IMR-90 (cell line): ENCODE results near the gene GNAS. TPM values are rescaled to one million over a fixed set of nuclear protein-coding genes. Genes with fewer than 3 reads are reported as not detected.

Source experiments
- ATAC-seq: fragments of 200-7000 bp; cut with Tn5 transposase; 2 replicates; pipeline ENCODE4 v1.9.1; 2020; ENCODE audit warnings: low read depth, mild to moderate bottlenecking, moderate library complexity
- BruUV-seq: library from RNA; stranded (reverse); fragments of 400-500 nt; replicated peaks from 2 replicates; lab custom pipeline; 2021; lab: Mats Ljungman, UMichigan
- CTCF ChIA-PET: fragments of 300-600 bp; formaldehyde crosslinking; extraction: SDS; loops from one replicate; lab custom pipeline; 2021; ENCODE audit warnings: antibody characterized with exemption; lab: Yijun Ruan, JAX
- POLR2A ChIA-PET: fragments of 300-600 bp; sonication (Branson Sonifier 250); formaldehyde crosslinking; loops from one replicate; lab custom pipeline; 2022; ENCODE audit warnings: antibody characterized with exemption; ENCODE audit not compliant: unreplicated experiment; lab: Charles Lee
- DNase-seq: peaks from one replicate; pipeline ENCODE4 v3.0.0; 2013
- H2AFZ ChIP-seq: replicated peaks from 2 replicates; pipeline ENCODE3; 2013; ENCODE audit warnings: low read length, mild to moderate bottlenecking; ENCODE audit not compliant: poor library complexity
- H2AK5ac ChIP-seq: 2 replicates; pipeline ENCODE4 v1.6.1; 2013; ENCODE audit warnings: low read depth, low read length, inconsistent platforms
- H2AK9ac ChIP-seq: replicated peaks from 2 replicates; pipeline ENCODE3; 2013; ENCODE audit warnings: mild to moderate bottlenecking, low read depth, low read length, moderate library complexity; ENCODE audit not compliant: poor library complexity
- H2BK120ac ChIP-seq: 2 replicates; pipeline ENCODE4 v1.6.1; 2013; ENCODE audit warnings: low read depth, low read length, inconsistent platforms
- H2BK15ac ChIP-seq: 3 replicates; pipeline ENCODE4 v1.6.1; 2013; ENCODE audit warnings: low read depth, low read length, inconsistent platforms
- H2BK20ac ChIP-seq: 2 replicates; pipeline ENCODE4 v1.6.1; 2013; ENCODE audit warnings: low read depth, mild to moderate bottlenecking, inconsistent platforms, low read length, moderate library complexity
- H2BK5ac ChIP-seq: 2 replicates; pipeline ENCODE4 v1.6.1; 2013; ENCODE audit warnings: mild to moderate bottlenecking, low read depth, low read length, inconsistent platforms; ENCODE audit not compliant: poor library complexity, severe bottlenecking
- H3K14ac ChIP-seq: replicated peaks from 2 replicates; pipeline ENCODE4 v1.6.1; 2013; ENCODE audit warnings: low read depth, low read length, inconsistent platforms
- H3K18ac ChIP-seq: 2 replicates; pipeline ENCODE4 v1.6.1; 2013; ENCODE audit warnings: low read depth, low read length, control low read depth
- H3K23ac ChIP-seq: 2 replicates; pipeline ENCODE4 v1.6.1; 2013; ENCODE audit warnings: low read depth, low read length, inconsistent platforms
- H3K27ac ChIP-seq: 2 replicates; pipeline ENCODE4 v1.5.1; 2013; ENCODE audit warnings: mild to moderate bottlenecking, control low read depth, low read length; ENCODE audit not compliant: insufficient read depth
- H3K27me3 ChIP-seq: 2 replicates; pipeline ENCODE4 v1.6.1; 2013; ENCODE audit warnings: low read length; ENCODE audit not compliant: control insufficient read depth, insufficient read depth
- H3K36me3 ChIP-seq: 2 replicates; pipeline ENCODE4 v1.6.1; 2013; ENCODE audit warnings: low read length, mixed read lengths; ENCODE audit not compliant: control insufficient read depth, insufficient read depth
- H3K4ac ChIP-seq: 2 replicates; pipeline ENCODE4 v1.6.1; 2013; ENCODE audit warnings: low read depth, low read length, inconsistent platforms
- H3K4me1 ChIP-seq: 2 replicates; pipeline ENCODE4 v1.6.1; 2013; ENCODE audit warnings: low read length, mixed read lengths; ENCODE audit not compliant: control insufficient read depth, insufficient read depth
- H3K4me2 ChIP-seq: 2 replicates; pipeline ENCODE4 v1.6.1; 2013; ENCODE audit warnings: low read depth, mild to moderate bottlenecking, control low read depth, low read length, moderate library complexity
- H3K4me3 ChIP-seq: 2 replicates; pipeline ENCODE4 v1.5.1; 2013; ENCODE audit warnings: low read depth, mild to moderate bottlenecking, control low read depth, low read length, moderate library complexity; ENCODE audit not compliant: insufficient read depth
- H3K56ac ChIP-seq: 2 replicates; pipeline ENCODE4 v1.6.1; 2013; ENCODE audit warnings: low read length, inconsistent platforms; ENCODE audit not compliant: insufficient read depth; ENCODE audit errors: extremely low read depth
- H3K79me1 ChIP-seq, 2 experiments: 2 replicates each; pipeline ENCODE4 v1.6.1; 2013; ENCODE audit warnings: low read length in 2 of 2, inconsistent platforms in 1 of 2, low read depth in 1 of 2
- H3K9ac ChIP-seq: 2 replicates; pipeline ENCODE4 v1.6.1; 2013; ENCODE audit warnings: low read depth, low read length, control low read depth
- H3K9me1 ChIP-seq: 2 replicates; pipeline ENCODE4 v1.6.1; 2013; ENCODE audit warnings: low read length, inconsistent platforms; ENCODE audit not compliant: insufficient read depth
- H3K9me3 ChIP-seq: 2 replicates; pipeline ENCODE4 v1.6.1; 2013; ENCODE audit warnings: low read length; ENCODE audit not compliant: control insufficient read depth, insufficient read depth
- H4K20me1 ChIP-seq: 2 replicates; pipeline ENCODE4 v1.6.1; 2013; ENCODE audit warnings: low read length, inconsistent platforms; ENCODE audit not compliant: insufficient read depth
- H4K5ac ChIP-seq: 2 replicates; pipeline ENCODE4 v1.6.1; 2013; ENCODE audit warnings: mild to moderate bottlenecking, low read depth, low read length, control low read depth
- H4K8ac ChIP-seq, 2 experiments: 2 replicates each; pipeline ENCODE4 v1.6.1; 2013; ENCODE audit warnings: low read depth in 2 of 2, low read length in 2 of 2, control low read depth in 1 of 2, inconsistent platforms in 1 of 2
- H4K91ac ChIP-seq: 2 replicates; pipeline ENCODE4 v1.6.1; 2013; ENCODE audit warnings: low read depth, low read length, inconsistent platforms; ENCODE audit not compliant: insufficient read depth
- BHLHE40 ChIP-seq: fragments of 150-350 bp; IDR thresholded peaks from 2 replicates; pipeline ENCODE4 v1.6.1; 2016; ENCODE audit warnings: mild to moderate bottlenecking, low read depth, low read length
- CEBPB ChIP-seq: IDR thresholded peaks from 2 replicates; pipeline ENCODE4 v1.6.1; 2012; ENCODE audit warnings: low read depth, low read length, improper control_type of control experiment
- CTCF ChIP-seq: conservative IDR thresholded peaks from 2 replicates; pipeline ENCODE4 v1.5.1; 2012; ENCODE audit warnings: mild to moderate bottlenecking, low read depth, low read length, improper control_type of control experiment
- FOS ChIP-seq: fragments of 150-350 bp; IDR thresholded peaks from 2 replicates; pipeline ENCODE4 v1.6.1; 2016; ENCODE audit warnings: low read depth, low read length
- MAFK ChIP-seq: IDR thresholded peaks from 2 replicates; pipeline ENCODE4 v1.6.1; 2012; ENCODE audit warnings: low read depth, low read length, improper control_type of control experiment
- MAZ ChIP-seq: IDR thresholded peaks from 2 replicates; pipeline ENCODE4 v1.6.1; 2012; ENCODE audit warnings: low read depth, mild to moderate bottlenecking, low read length, improper control_type of control experiment, moderate library complexity, borderline replicate concordance
- MXI1 ChIP-seq: IDR thresholded peaks from 2 replicates; pipeline ENCODE4 v1.6.1; 2012; ENCODE audit warnings: low read depth, mild to moderate bottlenecking, low read length, moderate library complexity, borderline replicate concordance
- NFE2L2 ChIP-seq: fragments of 150-350 bp; IDR thresholded peaks from 2 replicates; pipeline ENCODE4 v1.6.1; 2016; ENCODE audit warnings: low read depth, mild to moderate bottlenecking, low read length
- POLR2A ChIP-seq: IDR thresholded peaks from 2 replicates; pipeline ENCODE4 v1.6.1; 2012; ENCODE audit warnings: mild to moderate bottlenecking, low read depth, low read length
- RAD21 ChIP-seq: IDR thresholded peaks from 2 replicates; pipeline ENCODE4 v1.6.1; 2012; ENCODE audit warnings: low read length, improper control_type of control experiment
- RCOR1 ChIP-seq: IDR thresholded peaks from 2 replicates; pipeline ENCODE4 v1.6.1; 2012; ENCODE audit warnings: mild to moderate bottlenecking, low read length, improper control_type of control experiment; ENCODE audit not compliant: insufficient replicate concordance
- RFX5 ChIP-seq: IDR thresholded peaks from 2 replicates; pipeline ENCODE4 v1.8.0; 2012; ENCODE audit warnings: low read depth, mild to moderate bottlenecking, low read length, moderate library complexity
- SMC3 ChIP-seq: fragments of 150-350 bp; IDR thresholded peaks from 2 replicates; pipeline ENCODE4 v1.6.1; 2016; ENCODE audit warnings: low read depth, mild to moderate bottlenecking, antibody characterized with exemption, low read length, moderate library complexity
- USF2 ChIP-seq: fragments of 150-350 bp; IDR thresholded peaks from 2 replicates; pipeline ENCODE4 v1.6.1; 2017; ENCODE audit warnings: mild to moderate bottlenecking, antibody characterized with exemption, low read length, low read depth
- WGBS, 2 experiments: methylation state at CpG; one replicate each; pipeline versions ENCODE4 v1.1.5 to v1.1.7; 2013; ENCODE audit warnings: missing lambda C conversion rate in 2 of 2; ENCODE audit not compliant: insufficient read length in 1 of 2; ENCODE audit errors: extremely low coverage in 2 of 2; 5-methylcytosine and 5-hydroxymethylcytosine counted together
- dilution Hi-C: fragments of 300-500 bp; cut with HindIII; formaldehyde crosslinking; loops from one replicate; pipeline ENCODE4 v1.14.3; 2018; ENCODE audit warnings: low sequenced_read_pairs; ENCODE audit not compliant: unreplicated experiment
- in situ Hi-C: fragments of 300-500 bp; cut with MboI; formaldehyde crosslinking; loops from 3 replicates; pipeline ENCODE4 v1.14.3; 2019; ENCODE audit warnings: low sequenced_read_pairs, inconsistent platforms, mixed read lengths
- intact Hi-C: fragments of 100-400 bp; cut with micrococcal nuclease; formaldehyde crosslinking; loops from 2 replicates; pipeline ENCODE4 v1.10.0; 2022
- polyA plus RNA-seq, 3 experiments: library from polyadenylated mRNA; depleted of rRNA; stranded (reverse); fragments of >200 nt; gene quantifications; 2 replicates each; pipeline ENCODE4 v1.2.3, GENCODE V29; 2012; ENCODE audit warnings: low replicate concordance in 1 of 3
- total RNA-seq: library from RNA; depleted of rRNA; stranded (reverse); fragments of >200 nt; gene quantifications from 2 replicates; pipeline ENCODE4 v1.2.3, GENCODE V29; 2012
- TF ChIP-seq, protein P1 (sequence below): fragments of 150-350 bp; IDR thresholded peaks from 2 replicates; pipeline ENCODE4 v1.6.1; 2016; ENCODE audit warnings: low read depth, mild to moderate bottlenecking, low read length, moderate library complexity, borderline replicate concordance

Gene GNAS
- total and polyA plus RNA-seq, 2 of the 4 experiments (the other 2 are of a cell fraction) = 397 to 1,356 TPM

- Histone ChIP-seq H4K8ac (no peak overlapping the region), H3K4me3 (no peak overlapping the region), H3K23ac (no peak overlapping the region), H3K27ac (no peak overlapping the region), H2AK5ac (no peak overlapping the region), H3K36me3 (no peaks in the 10 kb centered on the region), H2BK15ac (no peak overlapping the region), H3K4me1 (peaks cover 2% of the 10 kb centered on the region; the same call in 1 of the 2 replicates), H3K9ac (no peak overlapping the region), H4K20me1 (no peaks in the 10 kb centered on the region), H3K79me1 (no peaks in the 10 kb centered on the region), H3K27me3 (peaks cover 11% of the 10 kb centered on the region), H3K9me1 (peaks cover 3% of the 10 kb centered on the region; the same call in 1 of the 2 replicates), H4K5ac (no peak overlapping the region), H2AFZ (peak overlapping the region; percentile 46), H2BK5ac (no peak overlapping the region), H4K91ac (no peak overlapping the region), H3K9me3 (no peaks in the 10 kb centered on the region), H2BK20ac (no peak overlapping the region), H3K18ac (no peak overlapping the region), H2BK120ac (no peak overlapping the region), H3K4ac (no peak overlapping the region), H3K14ac (no peak overlapping the region), H3K4me2 (no peak overlapping the region), H3K56ac (no peak overlapping the region), H2AK9ac (no peak overlapping the region)
- ChIA-PET POLR2A (no interaction called here), CTCF (no interaction called here)
- in situ Hi-C loops = no loop called here
- ATAC-seq = no peak
- BruUV-seq = no TSS peak
- dilution Hi-C loops = no loop called here
- WGBS, 2 experiments = no CpG with 5 or more reads among the region's 11 CpGs
- intact Hi-C loops = no loop called here
- DNase-seq = no peak
- TF ChIP-seq MXI1 = no peak
- TF ChIP-seq MAZ = no peak
- TF ChIP-seq CEBPB = no peak
- no peak for TF ChIP-seq RFX5
- TF ChIP-seq RCOR1 = no peak
- no peak for TF ChIP-seq NFE2L2
- TF ChIP-seq FOS = no peak
- TF ChIP-seq, protein P1, sequence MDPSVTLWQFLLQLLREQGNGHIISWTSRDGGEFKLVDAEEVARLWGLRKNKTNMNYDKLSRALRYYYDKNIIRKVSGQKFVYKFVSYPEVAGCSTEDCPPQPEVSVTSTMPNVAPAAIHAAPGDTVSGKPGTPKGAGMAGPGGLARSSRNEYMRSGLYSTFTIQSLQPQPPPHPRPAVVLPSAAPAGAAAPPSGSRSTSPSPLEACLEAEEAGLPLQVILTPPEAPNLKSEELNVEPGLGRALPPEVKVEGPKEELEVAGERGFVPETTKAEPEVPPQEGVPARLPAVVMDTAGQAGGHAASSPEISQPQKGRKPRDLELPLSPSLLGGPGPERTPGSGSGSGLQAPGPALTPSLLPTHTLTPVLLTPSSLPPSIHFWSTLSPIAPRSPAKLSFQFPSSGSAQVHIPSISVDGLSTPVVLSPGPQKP = no peak
- no peak for TF ChIP-seq BHLHE40
- no peak for TF ChIP-seq MAFK
- TF ChIP-seq SMC3 = no peak
- no peak for TF ChIP-seq RAD21
- no peak for TF ChIP-seq CTCF
- TF ChIP-seq USF2 = no peak
- TF ChIP-seq POLR2A = no peak
These were observed 24.8 kb downstream of the GNAS start for GRCh38 chr20:58877050-58877975.
